Stimulated activated CD4-positive, alpha-beta T cell treated with anti-CD3 and anti-CD28 coated beads, Interleukin-15, amount 100 ng/mL, for 48 hours (primary cell): ENCODE results near the gene CDKAL1.

ENCODE experiments used
- DNase-seq, 2 donors: peaks; one replicate each; pipeline ENCODE4 v3.0.0-alpha.2; 2020; ENCODE audit warnings: low read depth in 2 of 2

Gene CDKAL1

DNA sequence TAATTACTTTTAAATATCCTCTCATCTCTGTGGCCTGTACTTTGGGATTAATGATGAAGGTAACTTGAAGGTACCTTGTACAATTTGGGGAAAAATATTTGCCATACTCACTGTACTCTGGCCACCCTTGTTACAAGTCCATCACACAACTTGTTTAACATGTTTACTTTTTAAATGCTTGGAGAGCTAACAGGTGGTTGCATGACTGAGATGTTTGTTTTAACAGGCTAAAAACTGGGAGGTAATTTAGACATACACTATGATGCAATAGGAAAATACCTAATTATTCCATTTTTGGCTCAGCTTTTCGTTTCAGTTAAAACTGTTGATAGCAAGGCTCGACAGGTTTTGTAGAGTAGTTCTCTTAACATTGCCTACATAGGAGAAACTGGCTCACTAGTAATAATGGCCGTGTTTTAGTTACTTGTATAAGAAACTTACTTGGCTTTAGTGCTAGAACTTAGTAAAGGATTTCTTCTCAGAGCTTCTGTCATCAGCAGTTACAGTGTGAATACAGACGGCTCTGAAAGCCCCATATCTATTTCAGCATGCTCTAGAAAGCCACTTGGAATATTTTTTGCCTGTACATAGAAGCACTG lies 569.5 kb downstream of the CDKAL1 start:
- DNase-seq: no peak

DNA sequence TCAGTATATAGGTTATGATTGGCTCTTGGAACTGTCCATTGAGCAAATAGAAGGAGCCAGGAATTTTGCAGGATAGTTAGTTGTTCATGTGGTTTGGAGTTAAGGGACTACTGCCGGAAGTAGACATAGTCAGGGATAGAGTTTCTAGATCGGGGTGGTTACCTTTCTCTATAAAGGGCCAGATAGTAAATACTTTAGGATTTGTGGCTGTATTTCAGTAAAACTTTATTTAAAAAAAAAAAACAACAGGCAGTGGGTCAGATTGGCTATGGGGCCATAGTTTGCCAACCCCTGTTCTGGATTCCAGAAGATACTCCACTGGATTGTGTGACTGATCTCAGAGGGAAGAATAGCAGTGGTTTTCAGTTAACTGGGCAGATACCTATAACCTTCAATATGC lies 570.0 kb downstream of the CDKAL1 start:
- no peak for DNase-seq

DNA sequence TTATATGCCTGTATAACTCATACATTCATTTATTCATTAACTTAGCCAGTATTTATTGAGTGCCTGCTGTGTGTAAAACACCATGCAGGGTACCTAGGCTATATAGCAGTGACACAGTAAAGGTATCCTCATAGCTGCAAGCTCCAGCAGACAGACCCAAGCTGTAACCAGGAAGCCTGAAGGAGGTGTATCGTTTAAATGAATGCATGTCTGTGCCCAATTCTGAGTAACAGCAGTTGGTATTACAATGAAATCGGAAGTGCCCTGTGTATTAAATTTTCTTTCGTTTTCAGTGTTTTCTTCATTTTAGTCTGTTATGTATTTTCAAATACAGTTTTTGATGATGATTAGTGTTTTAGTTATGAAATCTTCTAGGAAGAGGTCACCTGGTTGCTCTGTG lies 573.5 kb downstream of the CDKAL1 start:
- DNase-seq: no peak

DNA sequence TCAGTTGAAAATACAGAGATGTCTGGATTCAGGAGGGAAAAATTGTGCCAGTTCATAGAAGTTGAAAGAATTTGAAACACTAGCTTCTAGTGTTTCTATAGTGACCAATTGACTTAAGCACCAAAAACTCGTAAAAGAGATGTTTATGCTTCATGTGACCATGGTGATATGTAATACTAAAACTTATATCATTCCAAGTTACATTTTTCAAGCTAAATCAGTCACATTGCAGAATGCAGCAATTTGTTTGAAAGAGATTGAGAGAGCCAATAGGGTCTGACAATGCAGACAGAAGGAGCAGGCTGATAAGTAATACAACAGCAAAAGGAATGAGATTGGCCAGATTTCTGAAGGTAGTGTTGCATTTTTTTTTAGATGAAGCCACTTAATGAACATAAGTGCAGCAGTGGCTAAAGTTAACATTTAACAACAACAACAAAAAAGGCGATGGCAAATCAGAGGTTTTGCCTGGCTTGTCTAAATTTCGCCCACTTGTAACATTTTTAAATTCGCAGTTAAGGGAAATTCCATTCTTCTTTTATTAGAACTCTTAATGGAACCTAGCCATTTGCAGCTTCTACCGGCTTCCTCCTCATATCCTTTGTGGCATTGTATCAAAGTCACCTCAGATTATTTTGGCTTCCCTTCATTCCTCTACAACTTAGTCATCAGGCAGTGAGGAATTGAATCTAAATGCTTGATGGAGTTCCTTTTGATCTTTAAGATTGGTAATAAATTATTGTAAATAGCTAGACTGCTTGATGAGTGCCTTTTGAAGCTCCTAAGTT lies 575.3 kb downstream of the CDKAL1 start:
- DNase-seq: no peak

DNA sequence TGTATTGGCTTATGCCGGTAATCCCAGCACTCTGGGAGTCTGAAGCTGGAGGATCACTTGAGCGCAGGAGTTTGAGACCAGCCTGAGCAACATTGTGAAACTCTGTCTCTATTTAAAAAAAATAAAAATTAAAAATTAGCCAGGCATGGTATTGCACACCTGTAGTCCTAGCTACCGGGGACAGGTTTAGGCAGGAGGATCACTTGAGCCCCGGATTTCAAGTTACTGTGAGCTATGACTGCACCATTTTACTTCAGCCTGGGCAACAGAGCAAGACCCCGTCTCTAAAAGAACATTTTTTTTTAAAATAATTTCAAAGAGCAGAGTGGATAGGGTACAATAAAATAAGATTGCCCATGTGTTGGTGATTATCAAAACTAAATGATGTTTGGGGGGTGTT lies 576.4 kb downstream of the CDKAL1 start:
- DNase-seq: no peak

DNA sequence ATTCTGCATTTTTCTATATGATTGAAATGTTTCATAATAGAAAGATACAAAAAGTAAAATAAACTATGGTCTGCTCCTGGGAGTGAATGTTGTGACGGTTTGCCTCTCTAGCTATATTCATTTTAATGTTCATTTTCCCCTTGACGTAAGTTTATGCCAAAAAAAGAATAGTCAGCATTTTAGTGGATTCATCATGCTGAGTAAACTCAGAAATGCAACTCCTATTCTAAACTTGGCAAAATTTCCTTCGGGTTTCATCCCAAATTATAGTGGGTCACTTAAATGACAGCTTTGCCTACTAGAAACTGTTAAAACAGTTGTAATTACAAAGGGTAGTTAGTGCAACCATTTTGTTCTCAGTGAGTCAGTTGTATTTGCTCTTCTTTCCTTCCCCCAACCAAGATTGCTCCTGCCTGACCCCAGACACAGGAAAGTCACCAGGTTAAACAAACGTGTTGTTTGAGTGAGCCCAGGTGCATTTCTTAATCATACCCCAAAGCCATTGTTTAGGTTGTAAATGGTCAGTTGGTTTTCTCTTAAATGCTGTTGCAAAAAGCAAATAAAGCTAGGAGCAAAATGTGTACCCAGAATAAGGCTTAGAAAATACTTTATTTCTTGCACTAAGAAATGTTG lies 577.0 kb downstream of the CDKAL1 start:
- no peak for DNase-seq

DNA sequence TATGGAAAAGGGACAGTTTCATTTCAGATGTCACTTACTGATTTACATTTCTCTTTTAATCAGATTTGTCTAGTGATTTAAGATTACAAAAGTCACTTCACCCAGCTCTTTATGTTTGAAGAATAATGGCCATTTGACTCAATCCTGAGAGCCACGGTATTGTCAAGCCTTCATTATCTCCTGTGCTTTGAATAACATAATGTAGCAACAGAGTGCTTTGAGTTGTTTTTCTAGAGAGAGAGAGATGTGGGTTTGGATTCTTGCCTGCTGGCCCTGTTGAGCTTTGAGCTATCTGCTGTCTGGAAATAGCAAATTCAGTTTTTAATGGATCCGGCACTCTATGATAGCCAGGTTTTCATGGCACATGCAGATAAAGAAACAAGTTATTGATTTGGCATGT lies 580.9 kb downstream of the CDKAL1 start:
- no peak for DNase-seq

DNA sequence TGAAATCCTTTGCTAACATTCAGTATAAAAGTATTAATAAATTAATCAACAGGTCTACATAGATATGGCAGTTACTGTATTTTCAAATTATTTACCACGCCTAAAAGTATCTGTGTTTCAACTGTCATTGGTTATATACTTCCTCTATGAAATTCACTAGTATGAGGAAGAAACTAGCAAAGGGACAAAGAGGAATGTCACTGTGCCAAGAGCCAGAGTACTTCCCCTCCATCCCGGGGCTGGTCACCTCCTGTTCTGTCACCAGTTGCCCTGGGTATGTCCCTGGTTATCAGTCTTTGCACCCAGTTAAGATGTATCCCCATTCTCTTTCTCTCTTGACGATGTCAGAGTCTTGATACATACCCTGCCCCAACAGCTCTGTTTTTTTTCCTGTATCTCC lies 582.5 kb downstream of the CDKAL1 start:
- no peak for DNase-seq

DNA sequence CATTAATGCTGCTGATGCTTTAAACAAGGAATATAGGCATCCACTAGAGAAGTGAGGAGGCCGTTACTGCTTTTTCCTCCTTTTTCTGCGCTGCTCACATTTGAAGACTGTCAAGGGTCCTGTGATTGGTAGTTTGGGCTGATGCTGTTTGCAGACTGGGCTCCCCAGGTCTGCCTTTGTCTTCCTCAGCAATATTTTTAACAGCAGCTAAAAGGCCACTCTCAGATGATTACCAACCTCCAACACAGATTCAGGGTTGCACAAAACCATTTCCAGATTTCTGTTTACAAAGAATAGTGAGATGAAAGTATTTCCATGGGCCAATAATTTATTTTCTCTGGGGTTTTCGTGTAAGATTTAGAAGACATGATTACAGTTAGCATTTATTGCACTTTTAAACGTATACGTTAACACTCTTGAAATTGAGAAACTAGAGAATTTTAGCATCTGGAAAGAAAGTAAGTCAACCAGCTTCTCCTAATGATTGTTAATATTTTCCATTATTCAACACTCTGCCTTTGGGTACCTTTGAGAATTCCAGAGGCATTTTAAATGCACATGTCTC lies 584.0 kb downstream of the CDKAL1 start:
- DNase-seq: no peak

DNA sequence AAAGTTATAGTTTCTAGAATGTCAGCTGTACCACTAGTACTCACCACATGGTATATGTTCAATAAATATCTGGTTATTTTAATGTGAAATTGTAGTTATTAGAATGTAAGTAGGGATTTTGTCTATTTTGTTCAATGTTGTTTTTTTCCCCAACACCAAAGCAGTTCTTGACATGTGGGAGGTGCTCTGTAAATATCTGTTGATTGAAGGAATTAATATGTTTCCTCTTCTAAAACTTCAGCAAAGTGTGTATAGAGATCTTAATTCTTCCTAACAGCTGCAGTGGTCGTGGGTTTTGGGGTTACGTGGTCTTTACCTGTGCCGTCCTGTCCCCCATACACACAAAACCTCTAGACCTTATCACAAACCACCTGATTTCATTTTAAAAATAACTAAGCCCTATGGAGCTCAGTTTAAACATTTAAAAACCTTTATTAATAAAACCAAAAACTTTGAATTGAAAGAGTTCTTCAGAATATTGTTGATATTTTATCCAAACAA lies 587.4 kb downstream of the CDKAL1 start:
- no peak for DNase-seq

DNA sequence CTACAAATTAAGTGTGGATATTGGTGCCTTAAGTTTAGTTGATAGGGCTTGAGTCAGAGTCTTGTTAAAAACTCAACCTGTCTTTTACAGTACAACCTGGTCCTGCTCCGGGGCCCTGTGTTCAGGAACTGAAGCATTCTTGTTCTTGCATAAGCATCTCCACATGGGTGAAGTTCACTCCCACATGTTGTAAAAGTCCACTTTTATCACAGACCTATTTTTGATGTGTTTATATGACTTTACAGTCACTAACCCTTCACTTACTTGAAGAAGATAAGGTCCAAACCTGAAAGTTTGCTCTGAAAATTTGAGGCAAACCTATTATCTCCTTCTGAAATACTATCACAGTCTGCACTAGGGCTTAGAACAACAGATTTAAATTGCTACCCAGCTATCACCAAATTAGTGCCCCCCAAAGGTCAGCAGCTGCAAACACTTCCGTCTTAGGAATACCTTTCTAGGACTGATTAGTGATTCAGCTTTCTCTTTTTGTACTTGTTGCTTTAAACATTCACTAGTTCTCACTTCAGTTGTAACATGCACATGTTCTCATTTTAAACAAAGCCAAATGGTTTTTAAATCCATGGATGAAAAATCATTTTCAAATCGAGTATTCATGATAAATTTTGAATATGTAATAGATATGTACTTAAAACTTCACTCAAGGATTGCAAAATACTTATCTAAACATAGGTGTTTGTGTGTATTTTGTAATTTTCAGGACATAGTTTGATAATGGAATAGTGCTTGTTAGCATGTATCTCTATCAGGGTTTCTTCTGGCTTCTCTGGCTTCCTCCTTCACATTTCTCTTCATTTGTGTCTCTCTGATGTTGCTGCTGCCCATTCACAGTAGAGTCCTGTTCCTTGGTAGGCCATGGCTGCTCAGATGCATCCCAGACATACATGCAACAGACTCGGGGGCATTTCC lies 589.5 kb downstream of the CDKAL1 start:
- no peak for DNase-seq

DNA sequence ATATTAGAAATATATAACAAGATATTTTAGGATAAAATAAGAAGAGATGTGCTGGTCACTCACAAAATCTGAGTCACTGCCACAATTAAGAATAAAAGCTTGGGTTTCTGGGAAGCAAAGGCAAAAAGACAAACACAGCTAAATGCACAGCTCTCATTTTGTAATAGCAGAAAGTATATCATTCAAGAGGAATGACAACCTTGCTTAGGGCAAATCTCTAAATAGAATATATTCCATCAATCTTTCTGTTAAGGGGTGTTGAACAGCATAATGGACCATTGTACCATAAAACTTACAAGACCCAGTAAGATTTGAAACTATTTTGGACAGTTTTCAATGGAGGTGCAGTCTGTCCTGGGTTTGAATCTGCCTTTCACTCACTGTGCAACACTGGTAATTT lies 594.3 kb downstream of the CDKAL1 start:
- DNase-seq: no peak

DNA sequence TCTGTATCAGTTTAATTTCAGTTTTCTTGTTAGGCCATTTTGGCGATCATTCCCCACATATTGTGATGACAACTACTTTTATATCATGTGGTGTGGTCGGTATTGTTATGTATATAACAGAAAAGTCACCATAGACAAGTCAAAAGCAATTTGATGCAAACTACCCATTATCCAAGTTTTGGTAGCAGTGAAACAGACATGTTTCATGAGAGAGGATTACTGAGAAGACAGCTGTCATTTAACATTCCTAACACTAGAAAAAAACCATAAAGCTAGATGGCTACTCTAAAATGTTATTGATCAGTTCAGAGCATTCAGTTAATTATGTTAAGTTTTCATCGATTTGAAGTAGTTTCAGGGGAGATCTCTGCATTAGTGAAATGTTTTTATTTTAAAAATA lies 597.1 kb downstream of the CDKAL1 start:
- no peak for DNase-seq

DNA sequence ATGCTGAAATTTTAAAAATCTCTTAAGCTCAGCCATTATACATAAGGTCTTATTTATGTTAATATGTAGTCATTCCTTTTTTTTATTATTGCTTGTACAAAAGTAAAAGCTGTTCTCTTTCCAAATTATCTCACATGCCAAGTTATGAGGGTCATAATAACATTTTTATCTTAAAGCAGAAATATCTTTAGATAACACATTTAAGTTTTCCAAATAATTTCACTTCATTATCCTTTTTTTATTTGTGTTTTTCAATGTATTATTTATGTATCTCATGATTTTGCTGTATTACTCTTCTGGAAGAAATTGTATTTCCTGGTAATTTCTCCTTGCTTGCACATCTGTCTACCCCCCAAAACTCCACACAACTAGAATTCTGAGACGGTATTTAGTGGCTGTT lies 598.2 kb downstream of the CDKAL1 start:
- no peak for DNase-seq

DNA sequence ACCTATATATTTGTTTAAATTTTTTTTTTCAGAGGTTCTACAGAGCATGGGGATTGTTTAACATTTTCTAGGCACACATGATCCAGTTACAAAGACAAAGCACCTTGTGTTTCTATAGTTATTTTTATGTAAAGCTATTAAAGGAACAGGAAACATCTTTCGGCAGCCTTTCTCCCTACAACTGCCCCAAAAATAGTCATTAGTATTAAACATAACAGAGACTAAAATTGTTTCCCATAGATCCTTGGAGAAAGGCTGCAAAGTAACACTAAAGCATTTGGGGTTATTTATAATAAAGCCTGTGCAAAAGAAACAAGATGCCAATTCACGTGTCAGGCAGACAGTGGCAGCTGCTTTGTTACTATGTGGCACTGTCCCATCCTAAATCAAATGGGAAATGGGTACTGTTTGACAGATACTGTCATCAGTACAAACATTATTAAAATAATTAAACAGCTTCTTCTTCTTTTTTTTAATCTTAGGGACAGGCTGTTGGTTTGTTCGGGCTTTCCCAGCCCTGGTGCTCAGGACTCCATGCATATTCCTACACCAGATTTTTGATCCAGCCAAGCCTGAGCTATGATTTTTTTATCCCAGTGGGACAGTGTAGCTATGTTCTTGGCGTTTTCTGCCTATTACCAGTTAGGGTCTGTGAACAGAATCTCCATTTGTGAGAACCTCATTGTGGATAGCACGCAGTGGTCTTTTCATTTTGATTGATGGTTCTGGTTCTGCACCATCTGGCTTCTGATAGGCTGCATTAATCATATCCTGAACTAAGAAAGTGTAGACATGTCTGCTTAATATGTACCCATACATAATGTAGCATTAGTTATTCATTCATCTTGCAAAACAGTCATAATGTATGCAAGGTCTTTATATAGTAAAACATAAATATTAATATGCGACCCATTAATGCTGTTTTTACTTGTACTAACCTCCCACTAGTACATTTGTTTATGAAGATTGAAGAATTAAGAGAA lies 598.9 kb downstream of the CDKAL1 start:
- DNase-seq: no peak

DNA sequence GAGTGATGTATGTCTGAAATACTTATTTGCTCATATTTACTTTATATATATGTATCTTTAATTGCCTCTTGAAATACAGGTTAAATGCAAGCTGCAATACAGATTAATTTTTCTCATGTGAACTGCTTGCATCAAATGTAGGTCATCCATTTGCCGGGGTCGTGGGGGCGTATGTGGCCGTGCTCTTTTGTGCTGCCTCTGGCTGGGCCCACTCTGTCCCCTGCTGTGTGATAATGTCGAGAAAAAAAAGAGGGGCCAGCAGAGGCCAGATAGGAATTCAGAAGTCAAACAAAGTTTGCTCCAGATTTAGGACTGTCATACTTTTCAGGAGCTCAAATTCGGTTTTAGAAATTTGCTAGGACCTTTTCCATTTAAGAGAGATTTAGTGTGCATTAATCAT lies 599.6 kb downstream of the CDKAL1 start:
- DNase-seq: no peak

DNA sequence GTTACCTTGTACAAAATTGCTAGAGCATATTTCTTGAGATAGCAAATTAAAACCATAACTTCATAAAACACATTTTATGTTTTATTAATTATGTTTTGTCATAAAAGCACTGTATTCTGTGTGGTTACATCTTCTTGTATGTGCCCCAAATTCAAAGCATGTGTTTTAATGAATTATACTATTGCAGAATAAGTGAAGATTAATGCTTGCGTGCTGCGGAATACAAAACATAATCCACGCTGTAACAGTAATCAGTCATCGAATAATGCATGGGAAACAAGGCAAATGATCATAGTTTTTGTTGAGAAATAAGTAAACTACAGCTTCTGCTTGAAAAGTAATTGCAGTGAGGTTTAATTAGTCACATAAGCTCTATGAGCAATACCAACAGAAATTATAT lies 600.1 kb downstream of the CDKAL1 start:
- no peak for DNase-seq

DNA sequence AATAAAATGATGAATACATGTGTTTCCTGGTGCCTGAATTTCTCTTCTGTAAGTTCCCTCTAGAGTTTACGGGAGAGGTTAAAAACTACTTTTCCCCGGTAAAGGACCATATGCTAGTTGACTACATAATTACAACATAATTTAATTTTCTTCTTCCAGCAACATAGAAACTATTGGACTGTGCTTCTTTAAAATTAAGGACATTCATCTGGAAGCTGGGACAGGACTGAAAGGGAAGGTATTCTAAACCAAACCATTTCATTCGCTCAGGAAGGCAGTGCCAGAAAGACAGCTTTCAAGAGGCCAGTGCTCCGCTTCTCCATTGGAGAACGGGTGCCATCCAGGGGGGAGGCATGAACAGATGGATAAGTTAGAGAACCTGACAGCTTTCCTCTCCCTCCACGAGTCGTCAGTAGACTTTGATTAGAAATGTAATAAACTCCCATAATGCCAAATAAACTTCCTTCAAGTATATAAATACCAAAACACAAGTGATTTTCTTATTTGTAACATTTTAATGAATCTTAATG lies 601.3 kb downstream of the CDKAL1 start:
- DNase-seq: no peak

DNA sequence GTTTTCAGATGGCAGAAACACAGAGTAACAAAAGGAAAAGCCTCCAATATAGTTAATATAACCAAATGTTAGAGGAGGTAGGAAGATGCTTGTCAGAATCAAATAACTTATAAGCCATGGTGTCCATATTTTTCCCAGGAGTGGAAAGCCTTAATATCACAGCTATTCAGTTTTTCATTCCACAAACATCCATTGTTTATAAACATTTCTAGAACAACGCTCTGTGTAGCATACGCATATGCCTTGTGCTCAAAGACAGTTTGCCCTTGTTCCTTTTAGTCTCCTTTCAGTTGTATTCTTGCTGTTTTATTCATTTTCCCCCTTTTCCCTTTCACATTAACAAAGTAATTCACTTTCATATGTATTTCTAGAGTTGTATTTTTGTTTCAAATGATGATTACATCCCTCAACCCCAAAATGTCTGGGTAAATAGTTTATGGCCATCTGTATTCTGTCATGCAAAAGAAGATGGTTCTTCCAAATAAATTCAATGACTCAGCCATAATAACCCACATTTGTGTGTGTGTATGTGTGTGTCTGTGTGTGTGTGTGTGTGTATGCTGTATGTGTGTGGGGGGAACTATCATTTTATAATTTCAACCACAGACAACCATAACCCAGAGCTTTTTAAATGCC lies 603.6 kb downstream of the CDKAL1 start:
- DNase-seq: no peak
